ENCODE results near the gene SHISA4. TPM values are rescaled to one million over a fixed set of nuclear protein-coding genes. Genes with fewer than 3 reads are reported as not detected.
"Not testable (repeated sequence)": the region's sequence is repeated elsewhere in the genome, so short reads cannot be mapped to it uniquely, and the experiment has no call there.

Gene SHISA4
- total RNA-seq, 1 experiment from 2014 or later, result 3.0 TPM

GRCh38 chr1:201939148-201939547, 50.5 kb downstream of the SHISA4 start:
- Mint-ChIP-seq H3K4me1 (ENCODE audit: low read depth, unreplicated experiment) (no peaks in the 10 kb centered on the region), H3K27me3 (ENCODE audit: insufficient read depth, unreplicated experiment) (peaks cover 4% of the 10 kb centered on the region), H3K4me3 (ENCODE audit: unreplicated experiment) (no peak overlapping the region), H3K9me3 (ENCODE audit: unreplicated experiment) (no peaks in the 10 kb centered on the region), H3K27ac (ENCODE audit: unreplicated experiment) (no peak overlapping the region), H3K36me3 (ENCODE audit: insufficient read depth, unreplicated experiment) (no peaks in the 10 kb centered on the region)
- ChIA-PET CTCF (no interaction called here), POLR2A (no interaction called here)
- Histone ChIP-seq H3K36me3 (ENCODE audit: control insufficient read depth, insufficient read depth, low read length) (no peaks in the 10 kb centered on the region), H3K9me3 (no peaks in the 10 kb centered on the region), H3K27me3 (replicated peaks; ENCODE audit: control insufficient read depth, insufficient read depth, low read length) (no peaks in the 10 kb centered on the region), H3K4me1 (no peaks in the 10 kb centered on the region), H3K4me3 (ENCODE audit: low read depth, low read length) (no peak overlapping the region)
- BruUV-seq (replicated peaks), result no TSS peak
- no peak for DNase-seq
- intact Hi-C loops (cut with micrococcal nuclease; ENCODE audit: unreplicated experiment), result no loop called here
- TF ChIP-seq, protein P1, sequence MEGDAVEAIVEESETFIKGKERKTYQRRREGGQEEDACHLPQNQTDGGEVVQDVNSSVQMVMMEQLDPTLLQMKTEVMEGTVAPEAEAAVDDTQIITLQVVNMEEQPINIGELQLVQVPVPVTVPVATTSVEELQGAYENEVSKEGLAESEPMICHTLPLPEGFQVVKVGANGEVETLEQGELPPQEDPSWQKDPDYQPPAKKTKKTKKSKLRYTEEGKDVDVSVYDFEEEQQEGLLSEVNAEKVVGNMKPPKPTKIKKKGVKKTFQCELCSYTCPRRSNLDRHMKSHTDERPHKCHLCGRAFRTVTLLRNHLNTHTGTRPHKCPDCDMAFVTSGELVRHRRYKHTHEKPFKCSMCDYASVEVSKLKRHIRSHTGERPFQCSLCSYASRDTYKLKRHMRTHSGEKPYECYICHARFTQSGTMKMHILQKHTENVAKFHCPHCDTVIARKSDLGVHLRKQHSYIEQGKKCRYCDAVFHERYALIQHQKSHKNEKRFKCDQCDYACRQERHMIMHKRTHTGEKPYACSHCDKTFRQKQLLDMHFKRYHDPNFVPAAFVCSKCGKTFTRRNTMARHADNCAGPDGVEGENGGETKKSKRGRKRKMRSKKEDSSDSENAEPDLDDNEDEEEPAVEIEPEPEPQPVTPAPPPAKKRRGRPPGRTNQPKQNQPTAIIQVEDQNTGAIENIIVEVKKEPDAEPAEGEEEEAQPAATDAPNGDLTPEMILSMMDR (IDR thresholded peaks at IDR 0.05; ENCODE audit: insufficient read depth in 1 of 2, low read depth in 1 of 2, low read length in 1 of 2, severe bottlenecking in 1 of 2, unreplicated experiment in 1 of 2), result no peak

DNA sequence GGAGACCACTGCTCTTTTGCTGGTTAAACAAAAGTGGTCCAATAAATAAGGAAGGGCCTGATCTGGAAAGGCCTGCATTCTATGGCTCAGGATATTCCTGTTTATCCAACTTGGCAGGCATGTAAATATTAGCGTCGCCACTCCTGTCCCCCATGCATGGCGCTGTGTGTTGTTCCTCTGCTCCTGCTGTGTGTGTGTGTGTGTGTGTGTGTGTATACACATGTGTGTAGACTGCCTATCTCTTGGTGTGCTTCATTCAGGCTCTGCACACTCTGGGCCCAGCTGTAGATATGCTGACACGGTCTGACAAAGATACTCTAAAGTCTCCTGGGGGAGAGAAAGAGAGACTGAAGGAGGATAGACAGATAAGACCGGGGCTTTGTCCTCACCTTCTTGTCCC, 50.9 kb downstream of the SHISA4 start:
- no peaks in the 10 kb centered on the region for H3K27me3 ChIP-seq (replicated peaks; ENCODE audit: control insufficient read depth, insufficient read depth, low read length)
- no peaks in the 10 kb centered on the region for H3K4me1 ChIP-seq
- Mint-ChIP-seq H3K4me1 (ENCODE audit: low read depth, unreplicated experiment) (no peaks in the 10 kb centered on the region), H3K4me3 (ENCODE audit: unreplicated experiment) (no peak overlapping the region), H3K9me3 (ENCODE audit: unreplicated experiment) (no peaks in the 10 kb centered on the region), H3K27ac (ENCODE audit: unreplicated experiment) (no peak overlapping the region), H3K36me3 (ENCODE audit: insufficient read depth, unreplicated experiment) (no peaks in the 10 kb centered on the region), H3K27me3 (ENCODE audit: insufficient read depth, unreplicated experiment) (peaks cover 4% of the 10 kb centered on the region)
- H3K4me3 ChIP-seq (ENCODE audit: low read depth, low read length), result no peak overlapping the region
- CTCF ChIA-PET, result no interaction called here
- H3K36me3 ChIP-seq (ENCODE audit: control insufficient read depth, insufficient read depth, low read length), result no peaks in the 10 kb centered on the region
- DNase-seq, result no peak
- POLR2A ChIA-PET, result no interaction called here
- intact Hi-C loops (cut with micrococcal nuclease; ENCODE audit: unreplicated experiment), result no loop called here
- TF ChIP-seq, protein P1 (IDR thresholded peaks at IDR 0.05; ENCODE audit: insufficient read depth in 1 of 2, low read depth in 1 of 2, low read length in 1 of 2, severe bottlenecking in 1 of 2, unreplicated experiment in 1 of 2), result no peak
- no TSS peak for BruUV-seq (replicated peaks)
- H3K9me3 ChIP-seq, result no peaks in the 10 kb centered on the region

DNA sequence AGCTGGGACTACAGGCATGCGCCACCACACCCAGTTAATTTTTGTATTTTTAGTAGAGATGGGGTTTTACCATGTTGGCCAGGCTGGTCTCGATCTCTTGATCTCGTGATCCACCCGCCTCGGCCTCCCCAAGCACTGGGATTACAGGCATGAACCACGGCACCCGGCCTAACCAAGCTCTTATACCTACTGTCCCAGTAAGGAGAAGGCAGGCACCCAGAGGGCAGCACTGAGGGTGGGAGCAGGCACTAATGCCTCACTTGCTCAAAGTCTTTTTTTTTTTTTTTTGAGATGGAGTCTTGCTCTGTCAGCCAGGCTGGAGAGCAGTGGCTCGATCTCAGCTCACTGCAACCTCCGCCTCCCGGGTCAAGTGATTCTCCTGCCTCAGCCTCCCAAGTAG, 51.6 kb downstream of the SHISA4 start:
- POLR2A ChIA-PET; CTCF ChIA-PET; BruUV-seq (replicated peaks); H3K27me3 ChIP-seq (replicated peaks; ENCODE audit: control insufficient read depth, insufficient read depth, low read length); H3K9me3 Mint-ChIP-seq (ENCODE audit: unreplicated experiment); H3K27me3 Mint-ChIP-seq (ENCODE audit: insufficient read depth, unreplicated experiment); H3K36me3 ChIP-seq (ENCODE audit: control insufficient read depth, insufficient read depth, low read length); H3K36me3 Mint-ChIP-seq (ENCODE audit: insufficient read depth, unreplicated experiment); H3K4me1 ChIP-seq; H3K4me3 ChIP-seq (ENCODE audit: low read depth, low read length); DNase-seq; H3K9me3 ChIP-seq; H3K4me3 Mint-ChIP-seq (ENCODE audit: unreplicated experiment); H3K4me1 Mint-ChIP-seq (ENCODE audit: low read depth, unreplicated experiment); H3K27ac Mint-ChIP-seq (ENCODE audit: unreplicated experiment); intact Hi-C loops (cut with micrococcal nuclease; ENCODE audit: unreplicated experiment): not testable (repeated sequence)

Measured in Caco-2 (cell line).